MM.1S (cell line): Measurements from ENCODE around the gene PLCXD1.

Source experiments
- EZH2 ChIP-seq: fragments of 300-600 bp; sonication (generic); optimal IDR thresholded peaks from 2 replicates; pipeline ENCODE3; 2017; ENCODE audit warnings: low read depth, mild to moderate bottlenecking, antibody characterized with exemption, low read length, mixed read lengths
- EZH2phosphoT487 ChIP-seq: fragments of 300-600 bp; sonication (generic); IDR thresholded peaks from 2 replicates; pipeline ENCODE4 v1.6.1; 2018; ENCODE audit warnings: antibody characterized with exemption, low read length
- TF ChIP-seq, protein P1 (sequence below): fragments of 300-600 bp; sonication (generic); IDR thresholded peaks from 2 replicates; pipeline ENCODE4 v1.5.1; 2016; ENCODE audit warnings: antibody characterized with exemption, low read length, mixed read lengths

- TF ChIP-seq, protein P1, sequence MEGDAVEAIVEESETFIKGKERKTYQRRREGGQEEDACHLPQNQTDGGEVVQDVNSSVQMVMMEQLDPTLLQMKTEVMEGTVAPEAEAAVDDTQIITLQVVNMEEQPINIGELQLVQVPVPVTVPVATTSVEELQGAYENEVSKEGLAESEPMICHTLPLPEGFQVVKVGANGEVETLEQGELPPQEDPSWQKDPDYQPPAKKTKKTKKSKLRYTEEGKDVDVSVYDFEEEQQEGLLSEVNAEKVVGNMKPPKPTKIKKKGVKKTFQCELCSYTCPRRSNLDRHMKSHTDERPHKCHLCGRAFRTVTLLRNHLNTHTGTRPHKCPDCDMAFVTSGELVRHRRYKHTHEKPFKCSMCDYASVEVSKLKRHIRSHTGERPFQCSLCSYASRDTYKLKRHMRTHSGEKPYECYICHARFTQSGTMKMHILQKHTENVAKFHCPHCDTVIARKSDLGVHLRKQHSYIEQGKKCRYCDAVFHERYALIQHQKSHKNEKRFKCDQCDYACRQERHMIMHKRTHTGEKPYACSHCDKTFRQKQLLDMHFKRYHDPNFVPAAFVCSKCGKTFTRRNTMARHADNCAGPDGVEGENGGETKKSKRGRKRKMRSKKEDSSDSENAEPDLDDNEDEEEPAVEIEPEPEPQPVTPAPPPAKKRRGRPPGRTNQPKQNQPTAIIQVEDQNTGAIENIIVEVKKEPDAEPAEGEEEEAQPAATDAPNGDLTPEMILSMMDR, result no peak
- TF ChIP-seq EZH2phosphoT487, result no peak
- no peak for TF ChIP-seq EZH2
These were observed 9.4 kb downstream of the PLCXD1 start for GRCh38 chrX:290476-291166.
